HEK293 (cell line): ENCODE measurements around the gene TNNI3K.

Source experiments
- ZNF138 ChIP-seq: fragments of 450-650 bp; formaldehyde crosslinking; IDR thresholded peaks from 2 replicates; pipeline ENCODE4 v1.5.1; 2016; ENCODE audit warnings: missing biosample characterization, missing genetic modification characterization, borderline replicate concordance
- ZNF837 ChIP-seq: fragments of 450-650 bp; formaldehyde crosslinking; IDR thresholded peaks from 2 replicates; pipeline ENCODE4 v1.5.1; 2016; ENCODE audit warnings: missing biosample characterization, missing genetic modification characterization
- TF ChIP-seq, protein P1 (sequence below): fragments of 450-650 bp; formaldehyde crosslinking; IDR thresholded peaks from 2 replicates; pipeline ENCODE4 v1.5.1; 2016; ENCODE audit warnings: missing biosample characterization, missing genetic modification characterization

DNA sequence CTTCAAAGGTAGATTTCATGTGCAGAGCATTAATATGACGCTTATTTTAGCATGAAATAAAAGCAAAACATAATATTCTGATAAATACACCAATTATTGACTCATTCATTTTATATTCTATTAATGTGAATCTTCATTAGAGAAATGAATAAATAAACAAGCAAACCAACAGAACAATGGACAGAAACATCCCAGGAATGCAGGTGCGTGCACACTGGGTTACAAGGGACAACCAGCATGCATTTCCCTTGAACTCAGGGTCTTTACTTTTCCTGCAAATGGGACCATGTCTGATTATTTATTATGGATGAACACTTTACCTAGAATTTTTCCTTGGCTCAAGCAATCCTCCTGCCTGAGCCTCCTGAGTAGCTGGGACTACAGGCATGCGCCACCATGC lies 263.7 kb downstream of the TNNI3K start:
- no peak for TF ChIP-seq ZNF138
- TF ChIP-seq, protein P1, sequence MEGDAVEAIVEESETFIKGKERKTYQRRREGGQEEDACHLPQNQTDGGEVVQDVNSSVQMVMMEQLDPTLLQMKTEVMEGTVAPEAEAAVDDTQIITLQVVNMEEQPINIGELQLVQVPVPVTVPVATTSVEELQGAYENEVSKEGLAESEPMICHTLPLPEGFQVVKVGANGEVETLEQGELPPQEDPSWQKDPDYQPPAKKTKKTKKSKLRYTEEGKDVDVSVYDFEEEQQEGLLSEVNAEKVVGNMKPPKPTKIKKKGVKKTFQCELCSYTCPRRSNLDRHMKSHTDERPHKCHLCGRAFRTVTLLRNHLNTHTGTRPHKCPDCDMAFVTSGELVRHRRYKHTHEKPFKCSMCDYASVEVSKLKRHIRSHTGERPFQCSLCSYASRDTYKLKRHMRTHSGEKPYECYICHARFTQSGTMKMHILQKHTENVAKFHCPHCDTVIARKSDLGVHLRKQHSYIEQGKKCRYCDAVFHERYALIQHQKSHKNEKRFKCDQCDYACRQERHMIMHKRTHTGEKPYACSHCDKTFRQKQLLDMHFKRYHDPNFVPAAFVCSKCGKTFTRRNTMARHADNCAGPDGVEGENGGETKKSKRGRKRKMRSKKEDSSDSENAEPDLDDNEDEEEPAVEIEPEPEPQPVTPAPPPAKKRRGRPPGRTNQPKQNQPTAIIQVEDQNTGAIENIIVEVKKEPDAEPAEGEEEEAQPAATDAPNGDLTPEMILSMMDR, result no peak
- no peak for TF ChIP-seq ZNF837 (tag by site-specific recombination)
